ENCODE data around the gene PMPCA.

The PMPCA gene

GRCh38 chr9:136375096-136375495 is 35.4 kb upstream of the PMPCA start:
- DNase-seq (ENCODE audit: extremely low read depth, low read depth): no peak
- no peak for TF ChIP-seq CTCF (IDR thresholded peaks at IDR 0.05; ENCODE audit: low read depth, low read length)

DNA sequence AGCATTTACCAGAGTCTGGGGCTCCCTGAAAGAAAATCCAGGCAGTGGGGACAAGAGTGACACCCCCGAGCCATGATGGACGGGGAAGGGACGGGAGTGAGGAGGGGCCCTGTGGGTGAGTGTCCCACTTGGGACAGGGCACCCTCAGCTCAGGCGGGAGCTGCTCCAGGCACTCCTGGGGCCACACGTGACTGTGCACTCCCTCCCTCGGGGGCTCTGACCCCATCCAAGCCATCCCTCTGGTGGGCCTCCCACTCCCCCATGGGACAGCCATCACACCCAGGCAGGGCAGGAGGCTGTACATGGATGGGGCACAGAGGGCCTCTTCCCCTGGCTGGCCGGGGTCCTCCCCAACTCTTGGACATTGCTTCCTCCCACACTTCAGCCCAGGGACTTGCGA is 34.0 kb upstream of the PMPCA start:
- TF ChIP-seq CTCF (IDR thresholded peaks at IDR 0.05; ENCODE audit: low read depth, low read length): no peak
- no peak for DNase-seq (ENCODE audit: extremely low read depth, low read depth)

DNA sequence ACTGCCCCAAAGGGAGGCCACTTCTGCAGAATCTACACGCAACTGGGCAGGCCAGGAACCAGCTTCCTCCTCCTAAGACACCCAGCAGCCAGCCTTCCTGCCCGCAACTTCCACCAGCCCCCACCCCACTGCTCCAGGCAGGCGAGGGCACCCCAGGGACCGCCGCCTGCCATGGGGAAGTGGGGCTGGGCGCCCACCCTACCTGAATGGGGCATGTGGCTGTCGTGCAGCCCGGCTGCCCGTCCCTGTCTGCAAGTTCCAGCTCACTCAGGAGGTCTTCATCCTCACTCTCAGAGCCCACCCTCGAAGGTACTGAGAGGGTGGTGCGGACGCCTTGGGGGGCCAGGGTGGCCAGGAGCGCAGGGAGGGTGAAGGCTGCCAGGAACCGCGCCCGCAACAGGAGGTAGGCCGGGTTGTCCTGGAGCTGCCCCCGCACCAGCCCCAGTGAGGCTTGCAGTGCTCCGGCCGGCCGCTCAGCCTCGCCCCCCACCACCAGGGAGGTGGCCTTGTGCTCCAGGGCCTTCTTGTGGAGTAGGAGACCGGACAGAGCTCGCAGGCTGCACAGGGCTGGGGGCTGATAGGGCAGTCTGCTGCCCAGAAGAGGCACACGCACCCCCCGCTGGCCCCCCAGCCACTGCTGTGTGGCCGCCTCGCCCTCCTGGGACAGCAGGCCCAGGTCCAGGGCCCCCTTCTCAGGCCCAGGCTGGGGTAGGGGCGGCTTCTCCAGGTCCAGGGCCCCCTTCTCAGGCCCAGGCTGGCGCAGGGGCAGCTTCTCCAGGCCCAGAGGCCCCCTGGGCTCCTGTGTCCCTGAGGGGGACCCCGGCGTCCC is 32.9 kb upstream of the PMPCA start:
- TF ChIP-seq CTCF (IDR thresholded peaks at IDR 0.05; ENCODE audit: low read depth, low read length): no peak
- DNase-seq (ENCODE audit: extremely low read depth, low read depth): no peak

- TF ChIP-seq CTCF (IDR thresholded peaks at IDR 0.05; ENCODE audit: low read depth, low read length): no peak
- DNase-seq (ENCODE audit: extremely low read depth, low read depth): no peak
Measured at GRCh38 chr9:136378170-136379002, 32.1 kb upstream of the PMPCA start.

DNA sequence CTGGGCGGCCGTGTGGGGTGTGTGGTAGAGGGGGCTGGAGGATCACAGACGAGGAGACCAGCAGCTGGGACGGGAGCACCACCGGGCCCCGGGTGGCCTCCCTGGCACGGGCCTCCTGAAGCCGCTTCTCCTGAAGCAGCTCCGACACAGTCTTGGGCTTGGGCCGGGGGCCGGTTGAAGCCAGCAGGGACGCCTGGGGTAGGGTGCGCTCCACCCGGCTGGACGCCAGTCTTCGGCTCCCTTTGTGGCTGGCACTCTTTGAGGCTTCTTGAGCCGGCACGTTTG is 31.5 kb upstream of the PMPCA start:
- no peak for DNase-seq (ENCODE audit: extremely low read depth, low read depth)
- no peak for TF ChIP-seq CTCF (IDR thresholded peaks at IDR 0.05; ENCODE audit: low read depth, low read length)

- no peak for DNase-seq (ENCODE audit: extremely low read depth, low read depth)
- no peak for TF ChIP-seq CTCF (IDR thresholded peaks at IDR 0.05; ENCODE audit: low read depth, low read length)
Measured at GRCh38 chr9:136379401-136379800, 31.1 kb upstream of the PMPCA start.

- DNase-seq (ENCODE audit: extremely low read depth, low read depth): no peak
- TF ChIP-seq CTCF (IDR thresholded peaks at IDR 0.05; ENCODE audit: low read depth, low read length): no peak
Measured at GRCh38 chr9:136379891-136380290, 30.6 kb upstream of the PMPCA start.
